ENCODE measurements around the gene STXBP6.

The STXBP6 gene

DNA sequence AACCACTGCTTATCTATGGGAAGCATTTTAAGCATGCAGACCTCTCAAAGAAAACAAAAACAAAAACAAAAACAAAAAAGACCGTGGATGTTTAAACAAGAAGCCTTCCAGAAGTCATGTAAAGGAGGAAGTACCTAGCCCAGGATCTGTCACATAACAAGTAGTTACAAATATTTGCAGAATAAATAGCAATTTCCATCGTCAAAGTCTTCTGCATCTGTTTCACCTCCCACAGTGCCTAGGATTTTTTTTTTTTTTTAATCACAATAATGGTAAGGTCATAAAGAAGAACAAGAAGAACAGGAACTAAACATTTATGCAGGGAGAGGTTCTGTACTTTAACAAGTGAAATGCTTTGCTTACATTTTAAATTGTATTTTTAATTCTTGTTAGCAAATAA lies 2.4 kb upstream of the STXBP6 start:
- no peak for DNase-seq (ENCODE audit: low read depth)

- DNase-seq (ENCODE audit: low read depth) = no peak
Measured at GRCh38 chr14:25050269-25051150, 563 bp upstream of the STXBP6 start.

DNA sequence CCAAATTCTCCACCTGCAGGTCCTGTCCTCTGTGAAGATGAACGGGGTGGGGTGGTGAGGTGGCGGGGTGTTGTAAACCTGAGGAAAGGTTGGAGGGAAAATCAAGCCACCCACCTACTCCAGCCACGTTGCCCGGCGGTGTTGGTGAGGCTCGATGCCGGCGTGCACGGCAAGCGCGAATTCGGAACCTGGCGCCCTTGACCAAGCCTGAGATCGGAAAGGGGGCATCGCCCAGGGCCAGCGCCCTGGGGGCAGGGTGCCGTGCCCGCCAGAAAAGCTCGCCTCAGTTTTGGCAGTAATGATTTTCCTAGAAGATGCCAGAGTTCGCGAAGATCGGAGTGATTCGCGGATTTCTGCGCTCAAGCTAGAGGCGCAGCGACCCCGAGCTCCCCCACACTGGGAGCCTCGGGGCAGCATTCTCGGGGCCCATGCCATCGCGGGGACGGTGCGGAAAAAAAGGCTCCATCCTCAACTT lies 817 bp downstream of the STXBP6 start:
- no peak for DNase-seq (ENCODE audit: low read depth)

DNA sequence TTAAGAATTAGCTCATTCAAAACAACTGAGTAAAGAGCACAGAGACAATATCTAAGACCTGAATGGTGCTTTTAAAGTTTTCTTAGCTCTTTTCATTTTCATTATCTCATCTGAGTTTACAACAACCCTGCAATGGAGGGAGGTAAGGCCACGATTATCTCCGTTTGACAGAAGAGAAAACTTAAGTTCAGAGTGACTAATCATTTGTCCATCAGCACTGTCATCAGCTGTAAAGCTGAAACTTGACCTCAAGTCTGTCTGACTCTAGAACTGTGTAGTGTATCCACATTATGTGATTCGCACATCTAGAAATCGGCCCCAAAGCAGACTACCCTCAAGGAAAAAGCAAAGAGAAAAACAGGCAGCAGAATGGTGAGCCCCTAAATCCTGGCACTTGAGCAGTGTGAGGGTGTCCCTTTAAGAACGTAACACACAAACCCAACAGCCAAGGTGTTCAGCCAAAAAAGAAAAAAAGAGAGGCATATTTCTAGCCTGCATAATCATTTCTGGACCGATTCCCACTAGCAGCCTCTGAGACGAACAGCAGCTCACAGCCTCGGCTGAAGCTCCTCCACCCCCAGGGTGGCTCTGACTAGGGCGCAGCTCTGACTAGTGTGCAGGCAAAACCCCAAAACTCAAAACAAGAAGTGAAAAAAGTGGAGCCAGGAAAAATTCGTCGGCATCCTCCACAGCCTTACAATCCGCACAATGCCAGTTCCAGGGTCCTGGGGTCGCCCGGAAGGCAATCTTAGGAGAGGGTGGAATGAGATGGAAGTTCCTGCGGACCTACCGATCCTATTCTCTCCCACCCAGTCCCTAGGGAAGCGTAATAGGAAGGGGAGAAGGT lies 1.6 kb downstream of the STXBP6 start:
- no peak for DNase-seq (ENCODE audit: low read depth)

DNA sequence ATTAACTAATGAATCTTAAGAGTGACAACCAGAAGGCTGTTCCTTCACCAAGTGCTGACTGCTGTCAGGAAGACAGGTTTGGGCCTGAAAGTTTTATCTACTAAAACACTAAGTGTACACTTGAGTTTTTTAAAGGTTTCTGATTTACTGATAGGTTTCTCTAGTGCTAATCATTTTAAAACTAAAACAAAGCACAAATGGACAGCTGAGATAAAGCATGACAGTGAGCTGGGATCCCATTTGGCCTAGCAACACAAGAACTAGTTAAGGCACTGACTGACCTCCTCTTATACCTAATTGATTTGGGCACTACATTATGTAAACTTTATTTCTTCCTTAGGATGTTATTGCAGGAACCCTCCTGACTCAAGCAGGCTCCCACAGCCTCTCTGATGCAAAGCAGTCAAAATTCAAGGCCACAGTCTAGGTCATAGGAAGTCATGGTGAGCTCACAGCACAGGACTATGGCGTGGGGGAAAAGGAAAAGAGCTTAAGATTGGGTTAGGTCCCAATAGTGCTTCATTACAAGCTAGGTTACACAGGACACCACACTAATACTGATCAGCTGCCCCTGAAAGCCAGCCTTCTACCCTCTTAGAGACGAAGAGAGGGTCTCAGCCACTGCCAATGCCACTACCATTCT lies 3.5 kb downstream of the STXBP6 start:
- DNase-seq (ENCODE audit: low read depth) = no peak

GRCh38 chr14:25044106-25044698 lies 5.7 kb downstream of the STXBP6 start:
- DNase-seq (ENCODE audit: low read depth) = no peak

DNA sequence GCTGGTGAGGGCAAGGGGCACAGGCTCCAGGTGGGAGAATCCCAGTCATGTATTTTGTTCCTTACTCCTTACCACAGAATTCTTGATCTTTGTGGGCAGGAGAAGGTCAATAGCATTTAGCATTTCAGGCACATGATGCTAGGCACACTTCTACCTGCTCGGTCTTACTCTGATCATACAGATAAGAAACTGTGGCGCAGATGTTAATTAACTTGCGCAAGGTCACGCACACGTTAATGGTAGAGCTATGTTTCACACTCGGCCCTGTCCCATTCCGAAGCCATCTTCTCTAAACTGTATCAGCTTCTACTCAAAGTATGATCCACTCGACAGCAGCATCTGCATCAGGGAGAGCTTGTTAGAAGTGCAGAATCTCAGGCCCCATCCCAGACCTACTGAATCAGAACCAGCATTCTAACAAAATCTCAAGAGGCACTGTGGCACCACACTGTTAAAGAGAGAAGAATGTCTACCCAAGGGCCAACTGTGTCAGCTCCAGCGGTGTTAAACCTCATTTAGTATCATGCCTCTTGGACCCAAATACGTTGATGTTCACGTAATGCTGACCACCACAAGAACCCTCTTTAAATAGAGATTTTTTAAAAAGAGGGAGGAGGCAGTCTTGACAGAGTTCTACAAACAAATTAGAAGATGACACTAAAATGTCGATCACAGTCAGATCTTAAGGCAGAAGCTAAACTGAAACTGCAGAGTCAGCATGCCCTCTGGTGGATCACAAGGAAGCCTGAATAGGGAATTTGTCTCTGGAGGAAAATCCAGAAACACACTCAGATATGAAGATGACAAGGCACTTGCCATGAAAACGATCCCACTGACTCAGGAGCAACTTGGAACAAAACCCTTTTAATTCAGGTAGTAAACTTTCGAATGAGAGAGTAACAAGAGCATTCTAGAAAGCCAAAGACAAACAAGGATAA lies 7.3 kb downstream of the STXBP6 start:
- DNase-seq (ENCODE audit: low read depth) = no peak

DNA sequence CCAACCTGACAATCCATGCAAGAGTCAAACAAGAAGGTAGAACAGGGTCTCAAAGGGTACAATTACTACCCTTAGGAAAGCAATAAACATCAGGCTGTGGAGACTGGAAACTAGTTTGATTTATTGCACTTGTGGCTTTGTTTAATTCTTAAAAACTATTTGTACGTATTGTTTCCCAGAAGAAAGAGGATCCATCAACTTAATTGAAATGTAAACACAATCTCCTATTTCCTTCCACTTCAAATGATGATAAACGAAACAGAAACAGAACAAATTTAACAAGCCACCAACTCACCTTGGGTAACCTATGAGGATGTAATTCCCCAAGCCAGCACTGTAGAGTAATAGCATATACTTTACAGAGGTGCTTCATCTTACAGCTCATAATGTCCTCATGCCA lies 8.0 kb downstream of the STXBP6 start:
- no peak for DNase-seq (ENCODE audit: low read depth)

- no peak for DNase-seq (ENCODE audit: low read depth)
Measured at GRCh38 chr14:25041484-25041883, 8.5 kb downstream of the STXBP6 start.

- DNase-seq (ENCODE audit: low read depth) = no peak
Measured at GRCh38 chr14:25039933-25040332, 10.0 kb downstream of the STXBP6 start.

GRCh38 chr14:25038044-25038668 lies 11.8 kb downstream of the STXBP6 start:
- DNase-seq (ENCODE audit: low read depth) = no peak

DNA sequence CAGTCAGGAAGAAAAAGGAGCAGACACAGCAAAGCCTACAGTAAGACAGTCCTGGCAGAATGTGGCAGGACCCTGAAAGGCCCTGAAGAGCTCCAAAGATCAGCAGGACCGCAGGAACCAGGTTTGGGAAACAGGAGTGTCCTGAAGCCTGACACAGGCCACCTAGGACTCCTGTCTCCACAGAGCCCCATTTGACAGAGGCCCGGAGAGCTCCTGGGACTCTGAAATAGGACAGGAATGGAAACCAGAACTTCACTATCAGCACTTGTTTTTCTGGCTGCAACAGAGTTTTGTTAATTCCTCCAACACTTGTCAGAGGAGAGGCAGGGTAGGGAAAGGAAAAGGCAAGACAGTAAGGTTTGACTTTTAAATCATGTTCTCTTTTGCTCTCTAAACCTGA lies 12.9 kb downstream of the STXBP6 start:
- DNase-seq (ENCODE audit: low read depth) = no peak

DNA sequence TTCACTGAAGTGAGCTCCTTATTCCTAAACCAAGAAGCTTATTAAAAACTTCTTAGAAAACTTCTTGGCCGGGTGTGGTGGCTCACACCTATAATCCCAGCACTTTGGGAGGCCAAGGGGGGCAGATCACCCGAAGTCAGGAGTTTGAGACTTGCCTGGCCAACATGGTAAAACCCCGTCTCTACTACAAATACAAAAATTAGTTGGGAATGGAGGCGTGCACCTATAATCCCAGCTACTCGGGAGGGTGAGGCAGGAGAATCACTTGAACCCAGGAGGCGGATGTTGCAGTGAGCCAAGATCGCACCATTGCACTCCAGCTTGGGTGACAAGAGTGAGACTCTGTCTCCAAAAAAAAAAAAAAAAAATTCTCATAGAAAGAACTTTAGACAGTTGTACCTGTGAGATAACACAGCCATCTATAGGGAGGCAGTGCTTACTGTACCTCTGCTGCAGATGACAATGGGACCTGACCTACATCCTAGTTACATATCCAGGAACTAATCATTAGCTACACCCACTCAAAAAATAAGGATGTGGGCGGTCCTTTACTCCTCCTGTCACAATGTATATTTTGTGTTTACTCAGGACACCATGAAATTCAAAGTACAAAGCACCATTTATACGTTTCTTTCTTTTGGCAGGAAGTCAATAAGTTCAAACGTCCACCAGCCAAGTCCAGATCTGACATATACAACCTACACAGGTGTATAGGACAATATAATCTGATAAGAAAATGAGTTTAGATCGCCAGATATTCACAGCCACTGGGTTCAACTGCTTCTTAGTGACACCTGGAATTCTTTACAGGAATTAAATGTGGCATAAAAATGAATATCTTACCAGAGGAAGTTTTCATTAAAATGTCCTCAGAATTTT lies 14.9 kb downstream of the STXBP6 start:
- DNase-seq (ENCODE audit: low read depth) = no peak

DNA sequence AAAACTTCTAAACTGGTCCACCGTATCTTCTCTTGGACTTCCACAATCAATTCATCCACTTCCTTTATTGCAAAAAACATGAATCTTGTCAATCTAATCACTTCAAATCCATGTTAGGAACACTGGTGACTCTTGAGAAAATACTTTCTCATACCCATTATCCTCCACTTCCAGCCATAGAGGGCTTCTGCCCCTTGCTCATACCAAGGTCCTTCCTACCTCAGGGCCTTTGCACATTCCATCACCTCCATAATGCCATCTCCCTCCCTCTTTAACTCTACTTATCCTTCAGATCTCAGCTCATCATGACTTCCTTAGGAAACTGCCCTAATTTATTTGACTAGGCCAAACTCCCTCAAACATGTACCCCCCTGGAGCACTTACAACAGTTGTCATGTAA lies 16.6 kb downstream of the STXBP6 start:
- no peak for DNase-seq (ENCODE audit: low read depth)

DNA sequence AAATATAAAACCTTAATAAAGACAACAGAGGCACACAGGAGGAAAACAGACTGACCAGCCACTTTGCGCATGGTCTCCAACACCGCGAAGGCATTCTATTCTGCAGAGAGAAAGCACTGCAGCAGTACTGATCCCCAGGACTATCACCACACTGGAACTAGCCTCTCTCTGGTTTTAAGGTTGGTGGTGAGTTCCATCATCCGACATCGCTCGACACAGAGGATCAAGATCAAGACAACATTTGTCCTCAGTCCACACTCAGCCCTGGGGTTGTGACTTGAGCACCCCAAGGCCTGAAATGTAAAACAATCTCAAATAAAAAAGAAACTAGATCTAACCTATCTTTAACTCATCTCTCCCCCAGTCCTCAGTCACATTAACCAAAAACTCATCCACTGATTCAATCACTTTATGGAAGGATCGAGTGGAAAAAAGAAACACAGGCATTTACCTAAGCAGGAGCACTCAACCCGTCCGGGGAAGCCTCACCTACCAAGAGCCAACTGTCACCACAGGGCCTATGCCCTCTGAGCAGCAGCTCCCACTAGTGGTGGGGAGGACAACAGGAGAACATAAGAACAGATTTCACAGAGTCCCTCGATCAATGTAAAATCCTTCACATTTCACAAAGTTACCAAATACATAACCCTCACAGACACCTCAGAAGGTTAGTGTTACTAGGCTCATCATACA lies 17.7 kb downstream of the STXBP6 start:
- DNase-seq (ENCODE audit: low read depth) = no peak

DNA sequence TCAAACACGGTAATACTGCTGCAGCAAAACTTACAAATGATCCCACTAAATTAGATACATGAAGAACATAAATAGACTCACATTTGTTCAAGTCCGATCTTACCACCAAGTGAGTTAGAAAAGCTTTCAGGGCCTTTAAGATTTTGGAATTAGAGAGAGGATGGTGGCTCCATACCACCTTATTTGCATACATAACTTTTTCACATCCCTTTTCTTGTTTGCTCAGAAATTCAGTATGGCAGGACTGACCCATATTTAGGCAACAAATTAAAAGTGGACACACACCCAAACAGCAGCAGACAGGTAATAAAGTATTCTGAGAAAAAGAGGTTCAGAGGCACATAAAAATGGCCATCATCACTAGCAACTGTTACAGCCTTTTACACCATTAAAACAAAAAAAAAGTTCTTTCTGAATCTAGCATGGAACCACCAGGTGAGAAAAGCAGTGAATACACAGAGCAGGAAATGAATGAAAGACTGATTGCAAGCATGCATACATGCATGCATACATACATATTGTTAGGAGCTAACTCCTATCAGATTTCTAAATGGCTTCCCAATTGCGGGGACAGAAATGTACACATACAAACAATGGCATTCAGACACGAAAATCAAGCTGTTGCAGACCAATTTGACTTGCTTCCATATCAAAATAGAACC lies 23.3 kb downstream of the STXBP6 start:
- no peak for DNase-seq (ENCODE audit: low read depth)

DNA sequence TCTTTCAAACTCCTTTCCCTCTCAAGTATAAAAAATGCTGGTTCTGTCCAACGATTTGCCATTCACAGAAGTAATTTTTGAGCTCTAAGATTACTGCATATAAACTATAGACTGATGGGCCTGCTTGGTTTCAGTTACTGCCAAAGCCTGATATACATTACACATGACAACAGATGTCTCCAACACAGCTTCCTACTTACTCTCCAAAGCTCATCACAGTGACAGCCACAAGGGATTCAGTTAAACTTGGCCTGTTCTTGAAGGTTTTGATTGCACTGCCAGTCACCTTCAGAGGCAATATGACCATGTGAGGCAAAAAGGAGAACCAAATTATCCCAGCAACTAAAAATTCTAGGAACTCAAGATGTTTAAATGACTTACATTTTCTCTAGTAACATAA lies 30.1 kb downstream of the STXBP6 start:
- DNase-seq (ENCODE audit: low read depth) = no peak

GRCh38 chr14:25017562-25017961 lies 32.4 kb downstream of the STXBP6 start:
- DNase-seq (ENCODE audit: low read depth) = no peak
